GM19099 (cell line): ENCODE data around the gene PARD3B.

Source experiments
- POLR2A ChIP-seq: IDR thresholded peaks from 3 replicates; pipeline ENCODE4 v1.6.1; 2011; ENCODE audit warnings: low read depth; ENCODE audit not compliant: insufficient read length; ENCODE audit errors: extremely low read depth

PARD3B gene

DNA sequence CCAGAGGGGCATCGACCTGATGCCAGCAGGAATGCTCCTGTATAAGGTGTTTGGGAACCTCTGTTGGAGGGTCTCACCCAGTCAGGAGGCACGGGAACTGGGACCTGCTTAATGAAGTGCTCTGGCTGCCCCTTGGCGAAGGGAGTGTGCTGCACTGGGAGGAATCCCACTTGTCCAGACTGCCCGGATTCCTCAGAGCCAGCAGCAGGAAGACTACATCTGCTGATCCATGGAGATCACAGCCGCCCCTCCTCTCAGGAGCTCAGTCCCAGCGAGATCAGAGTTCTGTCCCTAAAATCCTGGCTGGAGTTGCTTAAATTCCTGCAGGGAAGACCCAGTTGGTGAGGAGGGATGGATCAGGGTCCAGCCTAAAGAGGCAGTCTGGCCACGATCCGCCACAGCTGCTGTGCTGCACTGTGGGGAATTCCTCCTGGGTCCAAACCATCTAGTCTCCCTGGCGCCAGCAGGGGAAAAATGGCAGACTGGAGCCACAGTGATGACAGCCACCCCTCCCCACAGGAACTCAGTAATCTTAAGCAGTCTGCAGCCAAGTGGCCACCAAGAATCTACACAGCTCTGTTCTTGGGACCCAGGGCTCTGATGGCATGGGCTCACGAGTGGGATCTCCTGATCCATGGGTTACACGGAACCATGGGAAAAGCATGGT is 1060.5 kb downstream of the PARD3B start:
- TF ChIP-seq POLR2A: no peak

DNA sequence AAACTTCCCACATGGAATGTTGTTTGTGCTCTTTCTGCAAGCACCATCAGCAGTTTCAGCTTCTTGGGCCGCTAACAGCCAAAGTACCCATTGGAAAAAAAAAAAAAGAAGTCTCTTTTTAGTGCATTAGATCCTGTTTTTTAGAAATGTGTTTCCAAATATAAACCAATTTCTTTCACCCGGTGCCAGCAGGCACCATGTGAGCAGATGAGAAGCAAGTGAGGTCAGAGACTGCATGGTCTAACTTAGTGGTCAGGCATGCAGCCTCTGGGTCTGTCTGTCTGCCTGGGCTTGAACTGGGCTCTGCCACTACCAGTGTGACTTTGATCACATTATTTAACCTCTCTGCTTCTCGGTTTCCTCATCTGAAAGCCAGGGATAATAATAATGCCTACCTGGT is 1061.9 kb downstream of the PARD3B start:
- no peak for TF ChIP-seq POLR2A

DNA sequence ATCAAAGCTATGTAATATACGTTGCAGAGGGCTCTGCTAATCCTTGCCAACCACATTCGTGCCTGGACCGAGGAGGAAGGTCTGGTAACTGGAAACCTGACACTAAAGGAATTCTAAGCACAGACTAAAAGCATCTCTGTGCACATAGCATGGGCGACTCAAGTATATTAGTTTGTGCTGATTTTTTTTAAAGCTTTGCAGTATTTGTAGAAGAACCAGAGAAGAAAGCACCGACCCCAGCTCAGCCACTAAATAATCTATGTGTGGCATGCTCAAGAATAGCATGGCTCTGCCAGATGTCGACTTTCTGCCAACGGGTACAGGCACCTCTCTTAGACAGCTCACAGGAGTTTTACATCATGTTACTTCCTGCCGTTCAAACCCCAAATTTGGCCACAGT is 1063.8 kb downstream of the PARD3B start:
- TF ChIP-seq POLR2A: no peak

- TF ChIP-seq POLR2A: no peak
Observed at GRCh38 chr2:205610437-205610836, 1065.2 kb downstream of the PARD3B start.

DNA sequence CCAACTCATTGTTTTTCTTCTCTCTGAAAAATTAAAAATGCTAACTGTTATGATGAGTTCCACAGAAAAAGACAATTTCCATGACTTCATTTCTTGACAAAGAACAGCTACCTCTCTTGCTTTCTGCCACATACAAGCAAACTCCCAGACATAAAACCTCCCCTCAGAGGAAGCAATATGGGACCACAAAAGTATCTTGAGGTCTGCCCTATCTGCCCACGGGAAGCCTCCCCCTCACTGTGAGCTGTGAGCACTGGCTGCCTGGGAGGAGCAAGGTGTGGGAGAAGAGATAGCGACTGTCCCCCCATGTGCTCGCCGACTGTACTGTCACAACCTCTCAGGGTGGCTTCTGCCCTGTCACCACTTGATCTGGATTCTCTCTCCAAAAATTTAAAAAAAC is 1067.4 kb downstream of the PARD3B start:
- no peak for TF ChIP-seq POLR2A

GRCh38 chr2:205613970-205614559 is 1068.8 kb downstream of the PARD3B start:
- no peak for TF ChIP-seq POLR2A

GRCh38 chr2:205614965-205615364 is 1069.7 kb downstream of the PARD3B start:
- TF ChIP-seq POLR2A: no peak

DNA sequence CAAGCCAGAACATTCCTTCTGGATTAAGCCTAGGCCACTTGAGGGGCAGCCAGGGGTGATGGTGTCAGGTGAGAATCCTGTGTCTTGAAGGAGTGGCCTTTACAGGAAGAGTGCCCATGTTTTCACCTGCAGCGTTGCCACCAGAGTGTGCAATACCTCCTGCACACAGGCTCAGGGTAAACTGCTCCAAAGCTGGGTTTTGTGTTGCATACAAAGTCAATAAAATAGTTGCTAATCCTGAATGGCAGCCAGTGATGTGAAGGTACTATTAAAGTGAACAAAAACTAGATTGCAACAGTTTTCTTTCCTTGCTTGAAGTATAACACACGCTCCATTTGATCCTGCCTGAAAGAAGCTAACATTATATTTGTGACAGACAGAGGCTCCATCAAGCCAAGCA is 1072.6 kb downstream of the PARD3B start:
- no peak for TF ChIP-seq POLR2A

DNA sequence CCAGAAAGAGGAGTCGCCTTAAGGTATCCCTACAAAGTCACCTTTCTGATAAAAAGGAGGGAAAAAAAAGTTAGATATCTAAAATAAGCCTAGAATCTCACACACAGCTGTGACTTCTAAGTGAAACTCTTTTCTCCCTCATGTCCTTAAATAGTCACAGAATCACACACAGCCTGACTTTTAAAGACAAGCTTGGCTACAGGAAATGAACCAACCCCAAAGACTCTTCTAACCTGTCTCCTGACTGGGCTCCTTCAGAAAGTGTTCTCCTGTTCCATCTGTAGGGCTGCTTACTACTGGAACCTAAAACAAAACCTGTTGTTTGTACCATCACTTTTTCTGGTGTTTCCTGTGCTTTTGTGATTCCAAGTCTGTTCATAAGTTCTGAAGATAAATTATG is 1074.3 kb downstream of the PARD3B start:
- no peak for TF ChIP-seq POLR2A

GRCh38 chr2:205627085-205627484 is 1081.8 kb downstream of the PARD3B start:
- no peak for TF ChIP-seq POLR2A

- no peak for TF ChIP-seq POLR2A
Observed at GRCh38 chr2:205628422-205628821, 1083.1 kb downstream of the PARD3B start.

DNA sequence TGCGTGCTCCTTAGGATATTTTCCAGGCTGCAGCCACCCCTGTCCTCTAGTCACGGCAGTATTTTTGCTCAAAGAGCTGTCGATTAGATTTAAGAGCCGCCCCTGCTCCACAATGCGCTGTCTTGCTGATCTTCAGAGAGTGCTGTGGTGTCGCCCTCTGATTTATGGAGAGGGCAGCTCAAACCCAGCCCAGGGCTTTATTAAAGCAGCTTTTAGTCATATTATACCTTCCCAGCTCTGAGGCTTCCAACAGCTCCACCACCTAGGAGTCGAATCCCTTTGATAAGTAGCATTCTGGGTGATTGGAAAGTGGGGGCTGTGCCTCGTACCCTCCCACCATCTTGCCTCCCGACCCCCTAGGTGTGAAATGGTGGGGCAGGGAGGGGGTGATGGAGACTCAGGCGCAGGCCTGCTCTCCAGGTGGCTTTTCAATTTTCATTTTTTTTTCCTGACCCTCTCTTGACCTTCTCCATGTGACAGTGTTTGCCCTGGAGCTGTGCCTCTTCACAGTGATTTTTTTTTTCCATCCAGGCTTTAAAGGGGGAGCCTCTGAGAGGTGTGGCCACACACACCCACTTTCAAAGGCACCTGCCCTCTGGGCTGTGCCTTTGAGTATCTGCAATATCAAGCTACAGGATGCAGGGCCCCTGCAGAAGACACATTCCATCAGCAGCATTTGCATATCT is 1084.0 kb downstream of the PARD3B start:
- no peak for TF ChIP-seq POLR2A

DNA sequence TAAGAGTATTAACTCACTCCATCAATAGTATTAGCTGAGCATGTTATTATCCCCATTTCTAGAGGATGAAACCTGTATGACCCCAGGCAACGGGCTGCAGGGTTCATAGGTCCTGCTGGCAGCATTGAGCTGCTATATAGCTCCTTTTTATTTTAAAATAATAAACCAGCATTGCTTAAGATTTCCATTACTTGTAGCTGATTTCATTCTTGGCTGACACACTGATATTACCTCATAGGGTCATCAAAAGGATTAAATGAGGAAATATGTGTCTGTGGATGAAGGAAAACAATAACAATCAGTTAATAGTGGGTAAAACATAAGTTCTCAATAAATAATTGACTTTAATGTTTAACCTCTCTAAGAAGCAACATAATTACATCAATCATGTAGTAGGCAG is 1088.7 kb downstream of the PARD3B start:
- no peak for TF ChIP-seq POLR2A

GRCh38 chr2:205636549-205637319 is 1091.5 kb downstream of the PARD3B start:
- no peak for TF ChIP-seq POLR2A

- no peak for TF ChIP-seq POLR2A
Observed at GRCh38 chr2:205637320-205637602, 1092.0 kb downstream of the PARD3B start.
